Fibroblast of skin of scalp (primary cell): Measurements from ENCODE around the gene ADAMTS19.
"Not testable (repeated sequence)": the region's sequence is repeated elsewhere in the genome, so short reads cannot be mapped to it uniquely, and the experiment has no call there.

ENCODE experiments used
- DNase-seq: peaks from one replicate; pipeline ENCODE4 v3.0.0-alpha.2; 2013

Gene ADAMTS19

DNA sequence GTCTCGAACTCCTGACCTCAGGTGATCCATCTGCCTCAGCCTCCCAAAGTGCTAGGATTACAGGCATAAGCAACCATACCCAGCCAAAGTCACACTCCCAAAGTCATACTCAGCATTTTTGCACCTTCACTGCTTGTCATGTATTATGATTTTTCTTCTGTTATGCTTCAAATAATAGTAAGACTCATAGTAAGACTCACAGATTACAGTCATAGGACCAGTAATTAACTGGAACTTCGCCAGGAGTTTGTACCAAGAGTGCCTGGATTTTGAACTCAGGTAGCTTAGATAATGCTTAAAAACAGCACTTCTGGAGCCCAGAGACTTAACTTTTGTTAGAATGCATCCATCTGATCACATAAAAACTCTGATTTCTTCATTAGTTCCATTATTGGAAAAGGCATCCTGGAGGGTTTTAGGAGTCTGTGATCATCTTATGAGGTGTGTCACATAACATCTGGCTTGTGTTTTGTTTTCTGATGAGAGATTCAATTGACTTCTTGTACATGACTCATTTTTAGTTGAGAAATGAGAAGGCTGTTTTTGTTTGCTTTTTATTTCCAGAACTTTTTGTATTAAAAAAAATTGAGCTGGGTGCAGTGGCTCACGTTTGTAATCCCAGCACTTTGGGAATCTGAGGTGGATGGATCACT, 131.5 kb downstream of the ADAMTS19 start:
- DNase-seq = no peak

DNA sequence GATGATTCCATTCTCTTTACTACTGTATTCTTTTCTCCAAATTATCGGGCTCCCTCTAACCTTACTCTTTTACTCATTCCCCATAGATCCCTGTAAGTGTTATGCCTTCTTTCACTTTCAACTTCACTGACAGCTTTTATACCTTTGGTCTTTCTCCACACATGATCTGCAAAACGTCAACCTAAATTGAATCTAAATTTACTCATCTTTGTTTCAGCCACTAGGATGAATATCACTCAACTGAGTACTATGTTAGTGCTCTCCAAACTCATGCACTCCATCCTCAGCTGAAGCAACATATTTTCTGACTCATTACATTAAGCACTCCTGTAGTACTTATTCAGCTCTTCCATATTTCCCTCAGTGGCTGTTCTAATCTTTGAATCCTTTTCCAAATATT, 133.4 kb downstream of the ADAMTS19 start:
- no peak for DNase-seq

DNA sequence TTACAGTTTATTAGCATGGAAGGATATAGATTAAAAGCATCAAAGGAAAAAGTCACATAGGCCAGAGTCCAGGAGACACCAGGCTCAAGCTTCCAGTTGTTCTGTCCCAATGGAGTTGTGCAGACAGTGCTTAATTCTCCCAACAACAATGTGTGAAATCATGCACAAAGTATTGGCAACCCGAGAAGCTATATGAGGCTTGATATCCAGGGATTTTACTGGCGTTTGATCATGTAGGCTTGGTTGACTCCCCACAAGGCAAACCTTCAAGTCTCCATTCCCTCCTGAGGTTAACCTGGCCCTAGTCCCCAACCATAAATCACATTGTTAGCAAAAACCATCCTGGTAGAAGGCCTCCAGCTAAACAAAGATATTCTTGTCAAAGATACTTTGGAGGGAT, 141.5 kb downstream of the ADAMTS19 start:
- no peak for DNase-seq

DNA sequence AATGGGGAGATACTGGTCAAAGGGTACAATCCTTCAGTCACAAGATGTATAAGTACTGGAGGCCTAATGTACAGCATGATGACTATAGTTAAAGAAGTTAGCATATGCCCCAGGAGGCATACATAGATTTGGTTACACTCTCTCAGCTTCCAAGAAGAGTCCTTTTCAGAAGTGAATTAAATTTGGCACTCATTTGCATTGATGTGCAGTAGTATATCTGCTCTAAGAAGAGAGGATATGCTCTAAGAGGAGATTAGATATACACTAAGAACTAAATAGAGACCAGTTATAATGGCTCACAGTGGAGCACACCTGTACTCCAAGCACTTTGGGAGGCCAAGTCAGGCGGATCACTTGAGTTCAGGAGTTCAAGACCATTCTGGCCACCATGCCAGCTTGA, 148.3 kb downstream of the ADAMTS19 start:
- no peak for DNase-seq

DNA sequence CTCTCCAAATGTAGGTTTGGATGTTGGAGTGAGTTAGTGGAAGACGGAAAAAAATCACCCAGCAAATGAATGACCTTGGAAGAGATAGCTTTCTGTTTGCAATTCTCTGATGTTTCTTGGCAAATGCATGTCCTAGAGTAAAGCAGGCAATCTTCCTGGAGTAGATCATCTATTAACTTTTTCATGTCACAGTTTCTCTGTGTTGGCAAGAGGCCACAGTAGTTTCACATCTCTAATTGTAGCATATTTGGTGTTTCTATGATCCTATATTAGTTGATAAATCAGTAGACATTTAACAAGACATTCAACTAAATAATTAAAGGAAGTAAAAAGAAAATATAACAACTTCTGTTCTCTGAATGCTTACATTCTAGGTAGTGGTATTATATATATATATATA, 149.6 kb downstream of the ADAMTS19 start:
- DNase-seq = no peak

DNA sequence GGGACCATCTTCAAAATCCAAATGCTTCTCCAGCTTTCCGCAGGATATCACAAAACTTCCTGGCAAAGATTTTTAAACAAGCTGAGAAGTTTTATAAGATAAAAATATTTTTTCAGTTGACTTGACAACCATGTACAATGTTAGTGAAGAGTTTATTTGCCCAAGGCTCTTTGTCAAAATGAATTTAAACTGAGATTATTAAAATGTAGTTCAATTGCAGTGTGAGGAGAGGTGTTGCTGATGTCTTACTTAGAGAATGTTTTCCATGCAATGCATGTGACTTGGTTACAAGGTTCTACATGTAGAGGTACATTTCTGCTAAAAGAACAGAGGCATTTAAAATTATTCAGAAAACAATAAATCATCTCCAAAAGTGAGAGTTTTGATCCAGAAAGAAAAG, 156.4 kb downstream of the ADAMTS19 start:
- no peak for DNase-seq

DNA sequence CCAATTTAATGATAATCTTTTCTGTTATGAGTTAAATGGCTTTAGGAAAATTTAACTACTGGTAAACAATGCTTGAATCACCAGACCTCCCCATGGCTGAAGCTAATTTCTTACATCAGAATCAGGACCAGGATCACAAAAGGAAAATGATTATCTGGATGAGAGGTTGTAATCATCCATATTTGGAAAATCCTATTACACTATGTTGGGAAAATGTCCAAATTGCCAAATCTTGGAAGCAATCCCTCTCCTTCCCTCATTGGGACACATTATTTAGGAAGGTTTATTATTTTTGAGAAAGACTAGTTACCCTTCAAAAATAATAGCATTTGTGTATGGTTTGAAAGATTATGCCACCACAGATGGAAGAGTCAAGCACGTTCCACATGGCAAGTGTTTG, 157.1 kb downstream of the ADAMTS19 start:
- DNase-seq = no peak

DNA sequence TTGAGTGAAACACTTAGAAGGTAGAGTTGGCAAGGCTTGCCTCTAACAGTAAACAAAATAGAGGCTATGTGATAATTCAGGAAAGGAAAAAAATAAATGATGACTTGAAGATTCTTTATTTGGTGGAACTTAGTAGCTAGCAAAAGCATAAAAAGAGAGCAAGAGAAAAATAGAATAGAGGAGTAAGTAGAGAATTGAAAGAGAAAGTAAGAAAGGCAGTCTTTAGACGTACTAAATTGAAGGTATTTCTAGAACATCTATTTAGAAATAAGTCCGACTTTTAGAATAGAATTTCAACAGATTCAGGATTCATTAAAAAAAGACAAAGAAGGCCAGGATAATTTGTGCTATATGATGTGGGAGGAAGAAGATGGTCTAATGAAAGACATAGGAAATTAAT, 159.7 kb downstream of the ADAMTS19 start:
- DNase-seq = no peak

DNA sequence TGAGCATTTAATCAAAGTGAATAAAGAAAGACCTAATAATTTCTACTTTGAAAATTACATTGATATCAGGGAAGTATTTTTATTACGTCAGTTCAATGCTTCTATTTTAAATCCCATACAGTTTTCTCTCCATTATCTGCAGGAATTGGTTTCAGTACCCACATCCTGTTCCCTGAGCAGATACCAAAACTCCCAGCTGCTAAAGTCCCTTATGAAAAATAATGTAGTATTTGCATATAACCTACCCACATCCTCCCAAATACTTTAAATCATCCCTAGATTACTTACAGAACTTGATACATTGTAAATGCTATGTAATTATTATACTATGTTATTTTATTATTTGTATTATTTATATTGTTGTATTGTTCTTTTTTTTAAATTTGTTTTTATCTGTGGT, 162.4 kb downstream of the ADAMTS19 start:
- no peak for DNase-seq

DNA sequence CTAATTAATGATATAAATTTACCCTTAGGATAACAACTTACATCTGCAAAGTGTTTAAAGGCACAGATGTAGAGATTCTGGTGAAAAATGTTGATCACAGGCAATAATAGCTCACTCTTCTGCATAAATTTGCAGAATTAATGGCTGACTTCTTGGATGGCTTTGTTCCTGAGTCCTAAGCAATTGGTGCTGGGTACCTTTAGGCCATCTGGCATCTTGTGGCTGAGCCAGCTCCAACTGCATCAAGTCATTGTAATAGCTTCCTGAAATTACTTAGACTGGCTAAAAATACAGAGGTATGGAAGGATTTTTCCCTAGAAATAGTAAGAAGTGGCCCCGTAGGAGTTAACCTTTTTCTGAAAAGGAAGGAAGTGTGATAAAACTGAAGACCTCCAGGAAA, 169.5 kb downstream of the ADAMTS19 start:
- no peak for DNase-seq

DNA sequence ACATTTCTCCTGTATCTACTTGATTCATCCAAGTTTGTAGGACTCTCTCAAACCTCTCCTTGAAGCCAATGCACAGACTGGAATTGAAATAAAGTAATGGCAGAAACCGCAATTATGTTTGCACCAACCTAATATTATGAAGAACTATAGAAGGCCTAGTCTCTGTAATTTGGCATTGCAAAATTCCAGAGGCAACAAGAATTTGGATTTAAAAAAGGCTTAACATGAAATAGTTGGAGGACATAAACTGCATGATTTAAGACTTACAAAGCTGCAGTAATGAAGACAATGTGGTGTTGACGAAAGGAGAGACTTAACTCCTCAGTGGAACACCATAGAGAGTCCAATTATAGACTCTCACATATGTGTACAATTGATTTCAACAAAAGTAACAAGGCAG, 170.0 kb downstream of the ADAMTS19 start:
- DNase-seq = peak; percentile 5

DNA sequence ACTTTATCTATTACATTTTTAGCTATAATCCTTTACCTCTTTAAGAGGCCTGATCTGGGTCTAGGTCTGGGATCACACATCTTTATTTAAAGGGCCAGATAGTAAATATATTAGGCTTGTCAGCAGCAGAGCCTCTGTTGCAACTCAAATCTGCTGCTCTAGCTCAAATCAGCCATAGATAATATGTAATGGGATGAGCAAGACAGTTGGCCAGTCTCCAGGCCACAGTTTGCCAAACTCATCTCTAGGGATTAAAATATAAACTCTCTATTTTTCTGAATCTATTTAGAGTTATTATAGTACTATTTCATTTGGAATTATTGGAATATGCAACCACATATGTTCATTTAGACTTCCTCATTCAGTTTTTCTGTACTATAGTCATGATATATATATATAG, 171.9 kb downstream of the ADAMTS19 start:
- DNase-seq = peak; percentile 68

DNA sequence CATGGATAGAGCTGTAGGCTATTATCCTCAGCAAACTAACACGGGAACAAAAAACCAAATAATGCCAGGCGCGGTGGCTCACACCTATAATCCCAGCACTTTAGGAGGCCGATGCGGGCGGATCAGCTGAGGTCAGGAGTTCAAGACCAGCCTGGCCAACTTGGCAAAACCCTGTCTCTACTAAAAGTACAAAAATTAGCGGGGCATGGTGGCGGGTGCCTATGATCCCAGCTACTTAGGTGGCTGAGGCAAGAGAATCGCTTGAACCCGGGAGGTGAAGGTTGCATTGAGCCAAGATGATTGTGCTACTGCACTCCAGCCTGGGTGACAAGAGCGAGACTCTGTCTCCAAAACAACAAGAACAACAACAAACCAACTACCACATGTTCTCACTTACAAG, 177.4 kb downstream of the ADAMTS19 start:
- DNase-seq = not testable (repeated sequence)

DNA sequence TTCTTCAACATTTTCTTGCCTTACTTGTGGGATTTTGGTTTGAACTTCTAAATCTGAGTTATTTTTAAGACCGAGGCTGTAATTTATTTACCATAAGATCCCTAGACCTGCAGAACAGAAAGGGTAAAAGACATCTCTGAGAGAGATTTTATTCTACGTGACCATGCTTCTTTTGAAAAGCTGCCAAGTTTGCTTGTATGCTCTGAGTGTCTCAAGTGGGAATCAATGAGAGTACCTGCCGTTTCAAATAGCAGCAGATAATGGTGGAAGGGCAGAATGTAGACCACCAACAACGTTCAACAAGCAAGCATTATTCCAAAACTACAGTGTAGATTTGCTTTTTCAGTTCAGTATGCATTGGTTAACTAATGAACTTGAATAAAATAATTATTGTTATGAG, 179.2 kb downstream of the ADAMTS19 start:
- DNase-seq = no peak

DNA sequence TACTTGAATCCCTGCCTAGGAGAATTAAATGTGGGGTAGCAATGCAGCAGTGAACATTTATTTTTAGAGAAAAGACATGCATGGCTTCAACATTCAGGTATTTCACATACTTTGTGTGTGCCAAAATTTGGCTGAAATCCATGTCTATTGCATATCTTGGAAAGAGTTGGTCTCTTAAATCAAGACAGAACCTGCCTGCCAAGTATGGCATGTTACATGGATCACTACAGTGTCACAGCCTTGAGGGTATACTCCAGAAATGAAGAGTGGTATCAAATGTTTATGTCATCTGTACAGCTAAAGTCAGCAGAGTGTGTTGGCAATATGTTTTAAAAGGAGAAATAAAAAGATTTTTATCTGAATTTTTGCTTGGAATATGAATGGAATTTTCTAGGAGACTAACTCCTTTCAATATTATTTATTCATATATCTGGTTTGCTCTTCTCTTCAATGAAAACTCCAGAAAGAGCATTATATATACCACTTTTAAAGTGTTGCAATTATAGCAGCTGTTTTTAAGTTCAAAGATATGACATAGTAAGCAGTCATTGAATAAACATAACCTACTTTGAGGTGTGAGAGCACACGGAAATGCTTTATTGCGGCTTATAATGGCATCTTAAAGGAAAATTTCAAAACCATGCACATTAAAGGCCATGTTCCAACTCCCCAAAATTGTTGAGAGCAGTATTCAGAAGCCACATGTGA, 192.4 kb downstream of the ADAMTS19 start:
- no peak for DNase-seq

DNA sequence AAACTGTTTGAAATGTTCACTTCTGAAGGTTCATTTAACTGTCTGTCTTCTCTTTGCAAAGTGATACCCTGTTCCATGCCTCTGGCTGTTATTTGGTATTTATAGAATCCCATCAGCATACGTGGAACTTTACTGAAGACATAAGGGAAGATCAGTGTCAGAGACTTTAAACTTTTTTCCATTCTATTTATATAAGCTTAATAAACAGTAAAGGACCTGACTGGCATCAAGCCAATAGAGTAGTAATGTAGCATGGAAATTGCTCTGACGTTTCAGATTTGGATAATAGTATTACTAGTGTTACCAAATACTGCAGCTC, 192.9 kb downstream of the ADAMTS19 start:
- peak; percentile 1 for DNase-seq

DNA sequence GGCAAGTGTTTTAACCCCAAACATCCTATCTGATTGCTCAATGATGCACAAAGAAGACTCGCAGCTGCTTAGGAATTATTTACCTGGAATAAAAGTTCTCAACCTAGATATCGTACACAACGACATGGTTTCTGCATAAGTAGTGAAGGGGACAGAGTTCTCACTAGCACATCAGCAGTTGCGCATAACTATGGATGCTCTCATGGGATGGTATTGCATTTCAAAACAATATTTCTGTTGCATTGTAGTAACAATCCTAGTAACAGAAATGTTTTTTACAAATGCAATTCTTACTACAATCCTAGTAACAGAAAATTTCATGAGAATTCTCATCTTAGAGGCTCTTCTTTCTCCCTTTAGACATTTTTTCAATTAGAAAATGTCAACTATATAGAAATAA, 193.3 kb downstream of the ADAMTS19 start:
- no peak for DNase-seq

DNA sequence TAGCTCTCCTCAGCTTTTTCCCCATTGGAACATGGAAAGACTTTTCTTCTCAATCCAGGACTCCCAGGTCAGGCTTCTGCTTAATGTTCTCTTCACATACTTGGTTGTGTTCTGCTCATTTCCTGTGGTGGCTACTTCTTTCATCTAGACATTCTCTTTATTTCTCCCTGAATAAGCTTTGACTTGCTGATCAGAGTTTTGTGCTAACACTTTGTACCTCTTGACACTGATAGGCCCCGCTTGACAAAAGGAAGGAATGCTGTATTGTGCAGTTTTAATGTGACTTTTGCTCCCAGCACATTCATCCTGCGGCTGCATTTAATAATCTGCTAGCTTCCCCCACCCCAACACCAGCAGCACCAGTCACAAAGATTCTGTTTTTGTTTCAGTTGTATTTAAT, 196.9 kb downstream of the ADAMTS19 start:
- DNase-seq = no peak

DNA sequence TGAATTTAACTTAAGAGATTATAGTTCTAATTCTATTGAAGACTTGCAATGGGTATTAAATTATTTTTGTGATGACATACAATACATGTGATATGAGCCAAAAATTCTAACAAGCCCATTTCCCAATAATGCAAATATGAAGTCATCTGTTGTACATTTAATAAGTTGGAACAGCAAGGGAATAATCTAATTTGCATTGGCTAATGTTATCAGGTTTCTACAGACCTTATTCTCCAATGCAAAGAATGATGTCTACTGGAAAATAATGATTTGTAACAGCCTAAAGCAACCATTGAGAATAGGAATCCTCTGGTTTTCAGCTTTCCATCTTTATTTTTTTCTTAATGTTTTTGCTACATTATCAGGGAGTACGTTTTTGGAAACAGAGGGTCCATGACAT, 198.7 kb downstream of the ADAMTS19 start:
- no peak for DNase-seq

DNA sequence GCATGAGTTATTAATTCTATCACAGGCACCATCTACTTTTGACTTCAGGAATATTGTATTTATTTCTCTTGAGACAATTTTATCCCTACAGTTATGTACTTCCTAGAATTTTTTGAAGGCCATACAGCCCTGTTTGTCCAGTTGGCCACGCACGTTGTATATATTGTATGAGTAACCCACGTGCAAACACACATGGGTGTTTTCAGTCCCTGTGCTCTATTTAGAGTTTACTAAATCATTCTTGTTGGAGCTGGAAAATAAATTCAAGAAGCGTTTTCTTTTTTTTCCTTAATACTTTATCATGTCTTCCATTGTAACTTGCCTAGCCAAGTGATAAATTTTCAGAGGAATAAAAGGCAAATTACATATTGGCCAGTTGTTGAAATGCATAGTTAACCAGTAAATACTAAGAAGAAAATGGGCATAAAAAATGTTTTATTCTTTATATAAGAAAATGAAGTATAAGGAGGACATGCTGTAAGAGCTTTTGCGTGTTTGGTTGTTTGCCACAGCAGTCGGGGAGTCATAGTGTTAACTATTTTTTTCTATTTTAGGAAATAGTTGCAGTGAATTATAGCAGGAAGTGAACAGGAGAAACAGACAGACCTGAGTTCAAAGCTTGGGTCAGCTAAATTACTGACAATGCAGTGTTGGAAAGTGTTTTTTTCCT, 201.4 kb downstream of the ADAMTS19 start:
- no peak for DNase-seq

DNA sequence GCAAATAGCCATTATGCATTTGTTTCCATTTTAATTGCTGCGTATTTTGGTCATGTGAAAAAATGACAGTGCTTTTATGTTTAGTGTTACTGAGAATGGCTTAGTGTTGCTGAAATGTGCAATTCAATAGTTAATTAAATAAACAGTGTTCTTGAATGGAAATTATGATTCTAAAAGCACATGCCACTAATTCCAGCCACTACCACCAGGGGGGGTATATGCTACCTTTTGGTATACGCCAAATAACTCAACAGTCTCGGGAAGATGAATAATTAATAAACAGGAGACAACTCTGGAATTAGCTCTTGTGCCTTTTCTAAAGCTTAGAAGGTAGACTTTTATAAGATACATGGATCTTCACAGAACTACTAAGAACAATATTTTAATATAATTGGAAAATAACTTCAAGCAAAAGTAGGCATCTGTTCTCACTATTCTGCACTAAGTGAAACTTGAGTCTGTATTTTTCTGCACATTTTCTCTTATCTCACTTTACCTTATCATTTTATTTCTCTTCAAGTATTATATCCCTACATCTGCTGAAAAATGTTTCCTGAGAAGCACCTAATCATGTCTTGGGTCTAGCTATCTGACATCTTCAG, 204.3 kb downstream of the ADAMTS19 start:
- DNase-seq = peak; percentile 55

DNA sequence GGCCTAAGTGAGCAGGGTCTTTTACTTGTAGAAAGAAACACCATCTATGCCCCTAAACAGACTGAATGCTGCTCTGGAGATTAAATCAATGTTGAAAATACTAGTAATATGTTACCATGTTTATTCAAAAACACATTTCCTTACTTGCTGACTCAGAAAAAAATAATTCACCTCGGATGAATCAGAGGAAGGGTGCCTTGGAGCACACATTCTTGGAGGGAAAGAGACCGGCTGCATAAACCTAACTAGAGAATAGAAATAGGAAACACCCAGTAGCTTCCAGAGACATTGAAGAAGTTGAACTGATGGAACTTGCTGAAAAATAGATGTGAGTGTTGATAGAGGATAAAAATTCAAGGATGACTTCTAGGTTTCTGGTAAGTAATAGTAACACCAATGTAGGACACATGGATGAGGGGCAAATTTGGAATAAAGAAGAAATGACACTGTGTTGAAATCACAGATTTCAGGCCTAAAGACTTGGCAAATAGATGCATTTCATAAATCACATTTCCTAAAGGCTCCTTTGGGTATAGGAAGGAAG, 210.9 kb downstream of the ADAMTS19 start:
- DNase-seq = peak; percentile 69

DNA sequence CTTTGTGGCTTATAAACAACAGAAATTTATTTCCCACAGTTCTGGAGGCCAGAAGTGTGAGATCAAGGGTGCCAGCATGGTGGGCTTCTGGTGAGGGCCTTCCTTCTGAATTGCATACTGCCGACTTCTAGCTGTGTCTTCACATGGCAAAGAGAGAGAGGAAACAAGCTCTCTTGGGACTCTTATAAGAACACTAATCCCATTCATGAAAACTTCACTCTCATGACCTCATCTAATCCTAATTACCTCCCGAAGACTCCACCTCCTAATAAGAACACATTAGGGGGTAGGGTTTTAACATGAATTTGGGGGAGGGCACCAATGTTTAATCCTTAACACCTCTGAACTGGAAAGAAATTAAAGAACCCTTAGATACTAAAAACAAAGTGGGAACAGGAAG, 211.9 kb downstream of the ADAMTS19 start:
- DNase-seq = no peak

DNA sequence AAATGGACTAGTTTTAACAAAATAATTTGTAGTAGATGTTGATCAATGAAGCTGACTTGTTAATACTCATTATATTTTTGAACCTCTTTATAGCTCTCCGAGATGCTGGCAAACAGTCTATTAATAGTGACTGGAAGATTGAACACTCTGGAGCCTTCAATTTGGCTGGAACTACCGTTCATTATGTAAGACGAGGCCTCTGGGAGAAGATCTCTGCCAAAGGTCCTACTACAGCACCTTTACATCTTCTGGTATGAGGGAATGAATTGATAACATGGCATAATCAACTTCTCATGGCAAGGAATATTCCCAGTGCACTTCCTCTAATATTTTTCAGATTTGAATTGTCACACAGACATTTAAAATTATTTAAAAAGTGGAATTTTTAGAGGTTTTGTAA, 219.6 kb downstream of the ADAMTS19 start:
- DNase-seq = no peak
